Measurements from ENCODE around the gene SORCS2.

GRCh38 chr4:7411896-7412553 is 219.7 kb downstream of the SORCS2 start:
- TF ChIP-seq, protein P1, sequence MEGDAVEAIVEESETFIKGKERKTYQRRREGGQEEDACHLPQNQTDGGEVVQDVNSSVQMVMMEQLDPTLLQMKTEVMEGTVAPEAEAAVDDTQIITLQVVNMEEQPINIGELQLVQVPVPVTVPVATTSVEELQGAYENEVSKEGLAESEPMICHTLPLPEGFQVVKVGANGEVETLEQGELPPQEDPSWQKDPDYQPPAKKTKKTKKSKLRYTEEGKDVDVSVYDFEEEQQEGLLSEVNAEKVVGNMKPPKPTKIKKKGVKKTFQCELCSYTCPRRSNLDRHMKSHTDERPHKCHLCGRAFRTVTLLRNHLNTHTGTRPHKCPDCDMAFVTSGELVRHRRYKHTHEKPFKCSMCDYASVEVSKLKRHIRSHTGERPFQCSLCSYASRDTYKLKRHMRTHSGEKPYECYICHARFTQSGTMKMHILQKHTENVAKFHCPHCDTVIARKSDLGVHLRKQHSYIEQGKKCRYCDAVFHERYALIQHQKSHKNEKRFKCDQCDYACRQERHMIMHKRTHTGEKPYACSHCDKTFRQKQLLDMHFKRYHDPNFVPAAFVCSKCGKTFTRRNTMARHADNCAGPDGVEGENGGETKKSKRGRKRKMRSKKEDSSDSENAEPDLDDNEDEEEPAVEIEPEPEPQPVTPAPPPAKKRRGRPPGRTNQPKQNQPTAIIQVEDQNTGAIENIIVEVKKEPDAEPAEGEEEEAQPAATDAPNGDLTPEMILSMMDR (IDR thresholded peaks at IDR 0.05; ENCODE audit: insufficient read depth, low read depth, low read length): no peak
- no peak for TF ChIP-seq EZH2 (IDR thresholded peaks at IDR 0.05; ENCODE audit: insufficient read depth, low read length)

Measured in astrocyte (in vitro differentiated cells and primary cell).